GM18505 (cell line): ENCODE results near the gene PPP1R1C.

Experiments
- ATAC-seq: cut with Tn5 transposase; IDR thresholded peaks from one replicate; pipeline ENCODE4 v1.9.1; 2021; ENCODE audit not compliant: unreplicated experiment
- POLR2A ChIP-seq: IDR thresholded peaks from 4 replicates; pipeline ENCODE4 v1.6.1; 2011; ENCODE audit warnings: borderline replicate concordance; ENCODE audit not compliant: insufficient read depth, insufficient read length; ENCODE audit errors: extremely low read depth

PPP1R1C gene

DNA sequence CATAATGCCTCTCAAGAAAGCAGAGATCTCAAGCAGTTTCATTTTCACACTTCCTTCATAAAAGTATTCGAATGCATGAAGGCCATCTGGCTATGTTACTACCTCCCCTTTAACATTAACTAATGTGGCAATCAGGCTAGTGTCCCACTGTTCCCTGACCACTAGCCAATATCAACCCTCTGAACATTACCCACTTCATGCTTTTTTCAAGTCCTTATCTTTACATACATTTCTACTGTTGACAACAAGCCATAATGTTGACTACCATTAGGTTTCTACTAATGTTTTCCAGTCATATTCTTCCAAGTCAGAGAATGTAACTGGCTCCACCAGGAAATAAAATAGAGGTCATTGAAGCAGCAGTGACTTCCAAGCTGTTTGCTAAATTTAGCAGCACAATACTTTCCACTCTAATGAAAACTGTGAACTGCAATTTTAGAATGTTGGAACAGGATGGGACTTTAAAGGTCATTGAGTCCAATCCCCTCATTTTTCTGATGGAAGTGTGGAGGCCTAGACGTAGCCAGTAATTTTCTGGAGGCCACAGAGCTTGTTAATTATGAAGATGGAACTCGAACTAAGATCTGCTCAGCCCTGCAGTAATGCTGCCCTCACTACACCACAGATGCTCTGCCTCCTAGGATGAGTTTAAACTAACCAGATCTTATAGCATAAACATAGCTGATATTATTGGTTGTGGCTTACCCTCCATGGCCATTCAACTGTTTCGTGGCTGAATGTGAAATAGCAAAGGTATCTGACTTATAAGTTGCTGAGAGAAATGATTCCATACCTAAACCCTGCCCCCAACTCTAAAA lies 630 bp upstream of the PPP1R1C start:
- TF ChIP-seq POLR2A, result no peak
- peak; percentile 48 for ATAC-seq

DNA sequence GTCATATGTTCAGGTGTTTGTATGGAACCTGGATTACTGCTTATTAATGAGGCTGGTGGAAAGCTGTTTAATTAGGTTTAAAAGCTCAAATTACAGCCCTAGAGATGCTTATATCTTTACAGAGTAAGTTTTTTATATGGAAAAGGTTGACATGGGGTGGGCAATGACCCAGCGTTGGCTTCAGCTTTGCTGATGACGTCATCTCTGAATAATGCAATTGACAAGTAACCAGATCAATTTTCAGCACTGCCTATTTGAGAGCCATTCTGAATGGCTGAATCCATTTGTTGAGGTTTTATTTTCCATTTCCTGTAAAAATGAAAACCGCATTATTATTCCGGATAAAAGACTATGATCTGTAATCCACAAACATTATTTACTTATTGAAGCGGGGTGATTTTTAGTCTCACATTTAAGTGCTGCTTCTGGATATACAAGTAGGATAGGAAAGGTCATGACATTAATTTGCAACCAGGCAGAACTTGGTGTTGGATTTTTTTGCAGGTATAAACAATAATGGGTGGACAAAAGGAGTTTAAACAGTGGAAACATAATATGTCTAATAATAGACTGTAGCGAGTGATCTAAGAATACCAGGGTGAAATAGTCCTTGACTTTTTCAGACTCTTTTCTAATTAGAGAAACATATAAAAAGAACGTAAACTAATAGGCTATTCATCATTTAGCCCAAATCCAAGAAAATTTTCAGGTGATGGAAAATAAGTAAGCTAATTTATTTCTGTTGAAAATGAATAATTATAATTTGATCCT lies 2.7 kb downstream of the PPP1R1C start:
- ATAC-seq, result no peak
- TF ChIP-seq POLR2A, result no peak

DNA sequence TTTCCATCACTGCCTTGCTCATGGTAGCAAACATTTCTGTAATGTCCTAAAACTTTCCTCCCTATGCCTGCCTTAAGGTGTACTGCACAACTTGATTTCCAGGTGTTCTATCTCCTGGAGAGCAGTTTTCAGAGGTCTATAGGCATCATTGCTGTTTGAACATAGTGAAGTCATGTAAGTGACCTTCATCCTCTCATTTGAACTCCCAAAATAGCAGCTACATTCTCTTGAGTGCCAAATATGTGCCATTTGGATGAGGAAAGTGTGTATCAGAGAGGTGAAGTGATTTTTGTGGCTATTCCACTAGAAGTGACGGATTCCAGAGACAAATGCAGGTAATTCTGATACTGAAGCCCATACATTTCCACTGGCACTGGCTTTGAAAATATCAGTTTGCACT lies 3.4 kb downstream of the PPP1R1C start:
- ATAC-seq, result no peak
- no peak for TF ChIP-seq POLR2A

DNA sequence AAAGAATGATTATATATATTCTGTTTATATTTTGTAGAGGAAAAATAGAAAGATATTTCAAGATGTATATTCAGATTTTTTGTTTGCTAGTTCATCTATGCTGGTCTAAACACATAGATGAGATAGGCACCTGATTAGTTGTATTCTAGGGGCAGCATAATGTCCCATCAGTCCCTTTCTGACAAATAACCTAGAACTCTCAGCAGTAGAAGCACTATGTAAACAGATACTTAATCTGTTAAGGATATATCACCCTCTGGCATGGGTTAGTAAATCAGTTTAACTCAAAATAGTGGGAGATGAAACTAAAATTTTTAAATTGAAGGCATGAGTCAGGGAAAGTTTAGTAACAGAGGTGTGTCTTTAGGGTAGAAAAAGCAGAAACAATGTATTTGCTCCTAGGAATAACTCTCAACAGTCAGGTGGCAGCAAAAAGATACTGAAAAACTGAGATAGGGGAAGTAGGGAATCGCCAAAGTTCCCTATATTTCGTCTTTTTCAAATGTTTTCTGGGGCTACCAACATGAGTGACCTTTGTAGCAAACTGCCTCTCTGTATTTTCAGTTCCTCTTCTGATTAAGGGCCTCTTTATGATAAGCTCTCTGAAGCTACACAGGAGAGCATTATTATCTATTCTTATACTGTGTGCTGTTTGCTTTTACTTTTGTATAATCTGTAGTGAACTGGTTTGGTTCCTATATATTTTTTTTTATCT lies 5.7 kb downstream of the PPP1R1C start:
- ATAC-seq, result peak; percentile 97

DNA sequence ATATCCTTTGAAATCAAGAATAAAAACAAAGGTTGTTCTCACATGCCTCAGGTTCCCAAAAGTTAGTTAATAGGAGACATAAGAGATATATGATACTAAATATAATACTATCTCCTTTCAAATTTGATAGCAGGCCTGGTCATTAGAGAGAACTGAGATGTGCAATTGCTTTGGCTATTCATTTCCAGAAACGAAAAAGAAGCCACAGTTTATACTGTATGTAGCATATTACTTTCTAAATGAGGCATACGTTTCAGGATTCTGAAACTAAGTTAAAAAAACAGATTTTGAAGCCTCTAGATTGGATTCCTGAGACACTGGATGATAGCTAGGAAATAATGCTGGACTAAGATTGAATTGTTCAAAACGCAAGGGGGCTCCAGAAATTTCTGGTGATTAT lies 7.1 kb downstream of the PPP1R1C start:
- TF ChIP-seq POLR2A, result no peak
- ATAC-seq, result peak; percentile 72

More for the DNA sequence above, 5.7 kb downstream of the PPP1R1C start:
- no peak for TF ChIP-seq POLR2A

DNA sequence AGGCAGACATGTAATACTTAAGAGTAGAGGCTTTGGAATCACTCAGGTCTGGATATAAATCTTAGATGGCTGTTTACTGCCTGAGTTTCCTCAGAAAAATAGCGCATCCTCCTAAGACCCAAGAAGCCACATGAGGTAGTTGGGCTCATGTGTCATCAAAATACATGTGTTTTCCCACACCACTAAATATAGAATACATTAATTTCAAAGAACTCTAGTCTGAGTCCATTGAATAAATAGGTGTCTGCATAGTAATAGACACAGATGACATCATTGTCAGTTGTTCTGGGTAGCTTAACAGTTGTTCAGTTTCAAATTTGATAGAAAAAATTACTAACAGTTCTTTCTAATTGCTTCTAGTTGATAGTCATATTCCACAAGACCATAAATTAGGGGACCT lies 9.6 kb downstream of the PPP1R1C start:
- TF ChIP-seq POLR2A, result no peak
- ATAC-seq, result no peak

DNA sequence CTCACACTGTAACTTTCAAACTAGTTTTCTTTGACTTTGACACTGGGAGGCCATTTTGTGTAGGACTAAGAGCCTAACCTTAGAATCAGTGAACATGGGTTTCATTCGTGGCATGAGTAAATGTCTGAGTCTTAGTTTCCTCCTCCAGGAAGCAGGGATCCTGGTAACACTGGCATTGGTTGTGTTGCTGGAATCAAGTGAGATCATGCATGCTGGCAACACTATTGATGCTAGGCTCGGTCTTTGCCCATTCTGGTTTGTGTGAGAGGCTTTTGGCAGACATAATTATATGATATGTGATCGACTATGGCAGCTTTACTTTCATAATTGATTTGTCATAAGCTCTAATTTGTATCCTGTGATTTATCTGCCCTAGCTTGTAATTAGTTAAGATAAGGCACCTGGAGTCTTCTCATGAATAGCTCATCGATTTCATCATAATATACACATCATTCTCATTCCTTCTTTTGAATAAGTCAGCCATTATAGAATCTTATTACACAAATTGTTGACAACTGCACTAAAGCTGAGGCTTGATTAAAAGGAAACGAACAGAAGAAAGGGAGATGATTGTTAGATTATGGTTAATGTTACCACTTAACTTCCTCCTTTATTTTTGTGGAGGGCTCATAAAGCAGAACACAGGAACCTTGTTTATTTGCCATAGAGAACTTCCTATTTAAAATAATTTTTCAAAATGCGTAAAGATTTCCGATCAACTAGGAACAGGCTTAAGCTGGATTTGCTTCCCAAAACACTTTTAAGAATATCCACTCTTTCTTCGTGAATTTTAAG lies 12.6 kb downstream of the PPP1R1C start:
- ATAC-seq, result no peak
- TF ChIP-seq POLR2A, result no peak

DNA sequence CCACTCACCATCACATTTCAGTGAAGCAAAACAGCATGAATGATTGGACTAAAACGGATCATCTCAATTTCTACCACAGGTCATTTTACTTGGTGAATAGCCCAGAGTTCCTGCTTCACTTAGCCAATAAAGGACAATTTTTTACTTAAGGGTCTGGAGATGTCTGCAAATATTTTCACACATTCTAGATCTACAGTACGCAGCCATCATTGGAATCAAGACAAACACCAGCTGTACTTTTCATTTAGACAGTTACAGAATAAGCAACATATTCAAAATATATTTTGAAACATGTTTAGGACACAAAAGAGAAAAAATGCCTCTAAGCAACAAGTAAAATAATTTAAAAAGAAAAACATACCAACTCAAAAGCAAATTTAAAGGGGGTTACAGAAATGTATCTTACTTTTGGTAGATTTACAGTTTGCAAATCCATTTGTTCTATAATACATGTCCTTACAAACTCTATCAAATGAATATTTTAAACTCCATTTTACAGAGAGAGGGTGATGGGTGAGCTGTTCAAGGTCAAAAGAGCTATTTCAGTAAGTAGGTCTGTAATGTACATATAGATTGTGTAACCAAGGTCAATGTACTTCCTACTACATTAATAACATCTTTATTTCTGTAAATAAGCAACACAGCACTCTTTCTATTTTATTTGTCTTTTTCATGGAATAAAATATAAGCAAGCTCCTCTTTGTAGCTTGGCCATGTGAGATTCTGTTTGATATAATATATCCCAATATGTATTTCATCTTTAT lies 13.4 kb downstream of the PPP1R1C start:
- no peak for ATAC-seq
- no peak for TF ChIP-seq POLR2A

DNA sequence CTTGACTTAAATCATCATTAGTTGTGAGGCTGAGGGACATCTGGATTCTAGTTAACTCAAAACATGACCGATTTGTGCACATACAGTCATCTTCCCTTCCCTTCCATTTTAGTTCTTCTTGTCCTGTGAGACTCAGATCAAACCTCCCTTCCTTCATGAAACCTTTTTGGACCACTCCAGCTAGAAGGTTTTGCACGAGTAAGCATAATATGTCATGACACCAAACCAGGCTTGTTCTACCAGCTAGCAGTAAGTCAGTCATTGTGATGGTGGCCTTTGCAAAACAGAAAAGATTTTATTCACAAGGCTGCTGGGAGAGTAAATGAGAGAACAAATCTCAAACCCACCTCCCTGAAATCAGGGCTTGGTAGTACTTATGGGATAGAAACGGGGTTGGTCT lies 14.3 kb downstream of the PPP1R1C start:
- TF ChIP-seq POLR2A, result no peak
- ATAC-seq, result no peak

DNA sequence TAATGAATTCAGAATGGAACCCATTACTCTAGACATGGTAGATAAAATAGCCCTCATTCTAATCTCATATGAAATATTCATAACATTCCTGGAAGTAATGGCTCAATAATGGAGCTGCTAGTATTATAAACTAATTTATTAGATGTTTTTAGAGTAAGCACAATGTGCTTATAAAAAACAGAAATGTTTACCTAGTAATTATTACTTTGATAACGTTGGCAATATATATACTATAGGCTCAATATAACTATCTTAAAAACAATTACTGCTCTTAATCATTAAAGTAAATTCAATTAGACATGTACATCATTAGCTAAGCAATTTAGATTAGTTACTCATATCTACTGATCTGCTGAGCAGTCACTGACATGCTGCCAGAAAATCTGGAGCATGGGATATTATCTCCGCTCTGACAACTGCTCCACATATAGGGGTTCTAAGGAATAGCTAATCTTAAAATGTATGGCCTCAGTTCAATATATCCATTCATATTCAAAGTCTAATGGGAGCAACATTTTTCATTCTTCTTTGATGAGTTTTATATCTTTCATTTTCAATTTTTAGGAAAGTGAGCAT lies 19.4 kb downstream of the PPP1R1C start:
- TF ChIP-seq POLR2A, result no peak
- ATAC-seq, result no peak

DNA sequence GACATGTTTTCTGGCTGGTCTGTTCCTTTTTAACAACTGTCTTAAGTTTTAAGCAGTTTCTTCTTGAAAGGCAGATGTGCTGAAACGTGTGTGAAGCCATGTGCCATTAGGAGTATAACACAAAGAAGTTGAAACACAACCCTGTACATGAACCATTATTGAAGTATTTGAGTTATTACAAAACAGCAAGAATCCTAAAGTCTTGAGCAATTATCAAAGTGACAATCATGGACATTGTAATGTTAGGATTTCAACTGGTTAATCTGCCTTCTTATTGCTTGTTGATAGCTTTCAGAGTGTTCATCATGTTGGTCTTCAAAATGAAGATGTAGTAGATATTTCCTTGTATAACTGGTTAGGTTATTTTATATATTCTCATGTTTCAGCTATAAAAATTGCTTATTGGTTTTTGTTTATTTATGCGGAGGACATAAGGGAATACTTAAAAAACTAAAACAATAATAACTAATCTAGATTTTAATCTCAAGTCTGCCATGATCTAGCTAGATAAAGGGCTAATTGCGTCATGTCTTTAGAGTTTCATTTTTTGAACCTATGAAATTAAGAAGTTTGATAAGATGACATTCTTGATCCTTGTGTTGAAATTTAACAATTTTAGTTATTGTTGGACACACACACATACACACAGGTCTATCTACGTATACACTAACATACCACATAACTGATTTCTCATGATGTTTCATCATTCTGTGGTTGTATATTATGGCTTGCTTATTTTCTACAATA lies 21.1 kb downstream of the PPP1R1C start:
- ATAC-seq, result no peak
- TF ChIP-seq POLR2A, result no peak

DNA sequence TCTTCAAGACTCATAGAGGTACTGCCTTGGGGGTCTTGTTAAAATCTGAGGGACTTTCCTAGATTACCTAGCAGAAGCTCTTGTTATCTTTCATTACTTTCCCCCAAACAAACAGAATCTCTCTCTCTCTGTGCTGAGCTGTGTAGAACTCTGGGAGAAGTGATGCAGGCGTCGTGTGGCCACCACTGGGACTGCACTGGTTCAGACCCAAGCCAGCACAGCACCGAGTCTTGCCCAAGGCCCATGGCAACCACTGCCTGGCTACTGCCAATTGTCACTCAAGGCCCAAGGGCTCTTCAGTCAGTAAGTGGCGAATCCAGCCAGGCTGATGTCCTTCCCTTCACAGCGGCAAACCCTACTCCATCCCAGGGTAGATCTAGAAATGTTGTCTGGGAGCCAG lies 28.6 kb downstream of the PPP1R1C start:
- no peak for TF ChIP-seq POLR2A
- no peak for ATAC-seq
